Measurements from ENCODE around the gene USP34.
A peak's percentile ranks its signal among the peaks of the same experiment; 100 is the strongest.
"Not testable (repeated sequence)": the region's sequence is repeated elsewhere in the genome, so short reads cannot be mapped to it uniquely, and the experiment has no call there.

The USP34 gene

GRCh38 chr2:61238219-61239012, 232.5 kb downstream of the USP34 start:
- H3K27me3 Mint-ChIP-seq = no peaks in the 10 kb centered on the region
- H3K4me3 Mint-ChIP-seq = peak overlapping the region; percentile 42
- peak overlapping the region; percentile 81 for H3K27ac Mint-ChIP-seq
- peaks cover 28% of the 10 kb centered on the region for H3K36me3 Mint-ChIP-seq
- no peaks in the 10 kb centered on the region for H3K9me3 Mint-ChIP-seq
- DNase-seq (ENCODE audit: low spot score in 2 of 2) (peak in 1 of 2 donors; percentile 1), ATAC-seq (ENCODE audit: low read depth) (peak; percentile 59)
- peaks cover 12% of the 10 kb centered on the region for H3K4me1 Mint-ChIP-seq

- peaks cover 25% of the 10 kb centered on the region for H3K36me3 Mint-ChIP-seq
- no peak overlapping the region for H3K27ac Mint-ChIP-seq
- no peak for ATAC-seq (ENCODE audit: low read depth)
These were observed 235.2 kb downstream of the USP34 start for GRCh38 chr2:61235716-61236115.

GRCh38 chr2:61233581-61233980, 237.3 kb downstream of the USP34 start:
- no peak for ATAC-seq (ENCODE audit: low read depth)
- Mint-ChIP-seq H3K36me3 (peaks cover 27% of the 10 kb centered on the region), H3K27me3 (no peaks in the 10 kb centered on the region), H3K4me3 (no peak overlapping the region), H3K9me3 (no peaks in the 10 kb centered on the region), H3K4me1 (peaks cover 5% of the 10 kb centered on the region), H3K27ac (peak overlapping the region; percentile 38)
- DNase-seq (ENCODE audit: low spot score in 2 of 2) = no peak

More at GRCh38 chr2:61235716-61236115, 235.2 kb downstream of the USP34 start:
- no peak for DNase-seq (ENCODE audit: low spot score in 2 of 2)
- Mint-ChIP-seq H3K4me3 (no peak overlapping the region), H3K4me1 (peaks cover 12% of the 10 kb centered on the region), H3K9me3 (no peaks in the 10 kb centered on the region), H3K27me3 (no peaks in the 10 kb centered on the region)

GRCh38 chr2:61229936-61230335, 241.0 kb downstream of the USP34 start:
- H3K27ac Mint-ChIP-seq = no peak overlapping the region
- H3K36me3 Mint-ChIP-seq = peaks cover 29% of the 10 kb centered on the region
- peaks cover 3% of the 10 kb centered on the region for H3K4me1 Mint-ChIP-seq
- DNase-seq (ENCODE audit: low spot score in 2 of 2) (no peak), ATAC-seq (ENCODE audit: low read depth) (no peak)
- no peaks in the 10 kb centered on the region for H3K9me3 Mint-ChIP-seq
- H3K27me3 Mint-ChIP-seq = no peaks in the 10 kb centered on the region
- H3K4me3 Mint-ChIP-seq = no peak overlapping the region

GRCh38 chr2:61222567-61222966, 248.3 kb downstream of the USP34 start:
- Mint-ChIP-seq H3K27me3 (no peaks in the 10 kb centered on the region), H3K9me3 (no peaks in the 10 kb centered on the region), H3K27ac (no peak overlapping the region), H3K4me3 (no peak overlapping the region), H3K36me3 (peaks cover 27% of the 10 kb centered on the region), H3K4me1 (no peaks in the 10 kb centered on the region)
- DNase-seq (ENCODE audit: low spot score in 2 of 2) (no peak), ATAC-seq (ENCODE audit: low read depth) (no peak)

- Mint-ChIP-seq H3K4me3 (no peak overlapping the region), H3K4me1 (no peaks in the 10 kb centered on the region), H3K27me3 (no peaks in the 10 kb centered on the region), H3K36me3 (peaks cover 28% of the 10 kb centered on the region), H3K27ac (no peak overlapping the region), H3K9me3 (no peaks in the 10 kb centered on the region)
- DNase-seq (ENCODE audit: low spot score in 2 of 2) (no peak), ATAC-seq (ENCODE audit: low read depth) (no peak)
These were observed 249.1 kb downstream of the USP34 start for GRCh38 chr2:61221819-61222218.

- no peak overlapping the region for H3K4me3 Mint-ChIP-seq
- H3K9me3 Mint-ChIP-seq = no peaks in the 10 kb centered on the region
- no peaks in the 10 kb centered on the region for H3K27me3 Mint-ChIP-seq
- H3K27ac Mint-ChIP-seq = no peak overlapping the region
- DNase-seq (ENCODE audit: low spot score in 2 of 2) (no peak), ATAC-seq (ENCODE audit: low read depth) (no peak)
- no peaks in the 10 kb centered on the region for H3K4me1 Mint-ChIP-seq
- H3K36me3 Mint-ChIP-seq = peaks cover 23% of the 10 kb centered on the region
These were observed 250.1 kb downstream of the USP34 start for GRCh38 chr2:61220768-61221167.

- peak overlapping the region; percentile 28 for H3K27ac Mint-ChIP-seq
- DNase-seq (ENCODE audit: low spot score in 2 of 2) (no peak), ATAC-seq (ENCODE audit: low read depth) (no peak)
- H3K9me3 Mint-ChIP-seq = no peaks in the 10 kb centered on the region
- no peaks in the 10 kb centered on the region for H3K4me1 Mint-ChIP-seq
- no peak overlapping the region for H3K4me3 Mint-ChIP-seq
- H3K36me3 Mint-ChIP-seq = peaks cover 21% of the 10 kb centered on the region
- no peaks in the 10 kb centered on the region for H3K27me3 Mint-ChIP-seq
These were observed 252.1 kb downstream of the USP34 start for GRCh38 chr2:61218817-61219170.

GRCh38 chr2:61218076-61218816, 252.6 kb downstream of the USP34 start:
- Mint-ChIP-seq H3K36me3 (peaks cover 18% of the 10 kb centered on the region), H3K27ac (peak overlapping the region; percentile 28), H3K4me1 (no peaks in the 10 kb centered on the region), H3K9me3 (no peaks in the 10 kb centered on the region), H3K27me3 (no peaks in the 10 kb centered on the region), H3K4me3 (no peak overlapping the region)
- ATAC-seq (ENCODE audit: low read depth) (no peak), DNase-seq (ENCODE audit: low spot score in 2 of 2) (no peak)

GRCh38 chr2:61214171-61214570, 256.7 kb downstream of the USP34 start:
- Mint-ChIP-seq H3K4me1 (no peaks in the 10 kb centered on the region), H3K36me3 (peaks cover 11% of the 10 kb centered on the region), H3K27me3 (no peaks in the 10 kb centered on the region), H3K4me3 (no peak overlapping the region), H3K27ac (no peak overlapping the region), H3K9me3 (no peaks in the 10 kb centered on the region)
- ATAC-seq (ENCODE audit: low read depth) = no peak
- DNase-seq (ENCODE audit: low spot score in 2 of 2) = no peak

- no peak for DNase-seq (ENCODE audit: low spot score in 2 of 2)
- no peak overlapping the region for H3K27ac Mint-ChIP-seq
- H3K4me3 Mint-ChIP-seq = no peak overlapping the region
- no peaks in the 10 kb centered on the region for H3K27me3 Mint-ChIP-seq
- ATAC-seq (ENCODE audit: low read depth) = no peak
- H3K4me1 Mint-ChIP-seq = no peaks in the 10 kb centered on the region
- H3K9me3 Mint-ChIP-seq = no peaks in the 10 kb centered on the region
- H3K36me3 Mint-ChIP-seq = peaks cover 13% of the 10 kb centered on the region
These were observed 260.4 kb downstream of the USP34 start for GRCh38 chr2:61210332-61210981.

GRCh38 chr2:61205132-61205531, 265.8 kb downstream of the USP34 start:
- H3K4me3 Mint-ChIP-seq = no peak overlapping the region
- DNase-seq (ENCODE audit: low spot score in 2 of 2) (no peak), ATAC-seq (ENCODE audit: low read depth) (no peak)
- H3K9me3 Mint-ChIP-seq = no peaks in the 10 kb centered on the region
- no peak overlapping the region for H3K27ac Mint-ChIP-seq
- peaks cover 35% of the 10 kb centered on the region for H3K36me3 Mint-ChIP-seq
- no peaks in the 10 kb centered on the region for H3K4me1 Mint-ChIP-seq
- no peaks in the 10 kb centered on the region for H3K27me3 Mint-ChIP-seq

GRCh38 chr2:61196671-61197070, 274.2 kb downstream of the USP34 start:
- Mint-ChIP-seq H3K4me1 (no peaks in the 10 kb centered on the region), H3K27ac (no peak overlapping the region), H3K36me3 (peaks cover 13% of the 10 kb centered on the region), H3K27me3 (no peaks in the 10 kb centered on the region), H3K4me3 (no peak overlapping the region), H3K9me3 (no peaks in the 10 kb centered on the region)
- DNase-seq (ENCODE audit: low spot score in 2 of 2) = no peak
- no peak for ATAC-seq (ENCODE audit: low read depth)

GRCh38 chr2:61194646-61195045, 276.2 kb downstream of the USP34 start:
- not testable (repeated sequence) for H3K27ac Mint-ChIP-seq; H3K27me3 Mint-ChIP-seq; ATAC-seq (ENCODE audit: low read depth); H3K4me1 Mint-ChIP-seq; DNase-seq (ENCODE audit: low spot score in 2 of 2); H3K4me3 Mint-ChIP-seq; H3K9me3 Mint-ChIP-seq
- peaks cover 13% of the 10 kb centered on the region for H3K36me3 Mint-ChIP-seq

Data from memory B cell (primary cell).